Mesenchymal stem cell (in vitro differentiated cells and primary cell): Measurements from ENCODE around the gene DCST1.

Experiments used
- DNase-seq: peaks from one replicate; pipeline ENCODE4 v3.0.0-alpha.2; 2013
- H2AFZ ChIP-seq: one replicate; pipeline ENCODE4 v1.6.1; 2013; ENCODE audit warnings: low read depth, mild to moderate bottlenecking, control low read depth, inconsistent platforms, low read length, moderate library complexity
- H2AK5ac ChIP-seq: 2 replicates; pipeline ENCODE4 v1.6.1; 2013; ENCODE audit warnings: low read length, moderate library complexity, mild to moderate bottlenecking, inconsistent platforms; ENCODE audit not compliant: severe bottlenecking
- H2BK120ac ChIP-seq: one replicate; pipeline ENCODE4 v1.6.1; 2013; ENCODE audit warnings: low read depth, mild to moderate bottlenecking, inconsistent platforms, low read length, moderate library complexity
- H2BK12ac ChIP-seq, 2 experiments: one replicate each; pipeline ENCODE4 v1.6.1; 2013; ENCODE audit warnings: inconsistent platforms in 2 of 2, low read length in 2 of 2, mild to moderate bottlenecking in 2 of 2, moderate library complexity in 2 of 2, control low read depth in 1 of 2
- H2BK15ac ChIP-seq: one replicate; pipeline ENCODE4 v1.6.1; 2013; ENCODE audit warnings: mild to moderate bottlenecking, low read depth, inconsistent platforms; ENCODE audit not compliant: poor library complexity, severe bottlenecking
- H2BK5ac ChIP-seq: 2 replicates; pipeline ENCODE4 v1.6.1; 2013; ENCODE audit warnings: low read depth, mild to moderate bottlenecking, low read length, control low read depth, inconsistent platforms; ENCODE audit not compliant: poor library complexity, severe bottlenecking
- H3K14ac ChIP-seq, 2 experiments: one replicate each; pipeline ENCODE4 v1.6.1; 2013; ENCODE audit warnings: inconsistent platforms in 2 of 2, low read length in 2 of 2, control low read depth in 1 of 2, mild to moderate bottlenecking in 1 of 2, moderate library complexity in 1 of 2
- H3K18ac ChIP-seq, 2 experiments: one replicate each; pipeline ENCODE4 v1.6.1; 2013; ENCODE audit warnings: inconsistent platforms in 2 of 2, low read length in 2 of 2, control low read depth in 1 of 2, low read depth in 1 of 2, mild to moderate bottlenecking in 1 of 2
- H3K23ac ChIP-seq, 2 experiments: one replicate each; pipeline ENCODE4 v1.6.1; 2013; ENCODE audit warnings: inconsistent platforms in 2 of 2, low read length in 2 of 2, mild to moderate bottlenecking in 2 of 2, moderate library complexity in 2 of 2, control low read depth in 1 of 2
- H3K27ac ChIP-seq: 2 replicates; pipeline ENCODE4 v1.5.1; 2013; ENCODE audit warnings: mild to moderate bottlenecking, moderate library complexity, low read length, control low read depth, inconsistent platforms; ENCODE audit not compliant: poor library complexity, severe bottlenecking
- H3K27me3 ChIP-seq, 2 experiments: 2 replicates each; pipeline versions ENCODE4 v1.6.1 to v1.7.0; 2013; ENCODE audit warnings: low read length in 2 of 2, mild to moderate bottlenecking in 2 of 2, moderate library complexity in 2 of 2, control low read depth in 1 of 2, inconsistent platforms in 1 of 2; ENCODE audit not compliant: control insufficient read depth in 1 of 2, insufficient read depth in 1 of 2
- H3K36me3 ChIP-seq, 2 experiments: 2 replicates each; pipeline versions ENCODE4 v1.6.1 to v1.7.0; 2013; ENCODE audit warnings: low read length in 2 of 2, control low read depth in 1 of 2, inconsistent platforms in 1 of 2, low read depth in 1 of 2, mild to moderate bottlenecking in 1 of 2; ENCODE audit not compliant: insufficient read depth in 2 of 2, control insufficient read depth in 1 of 2
- H3K4ac ChIP-seq, 2 experiments: one replicate each; pipeline ENCODE4 v1.6.1; 2013; ENCODE audit warnings: inconsistent platforms in 2 of 2, low read length in 2 of 2, mild to moderate bottlenecking in 2 of 2, moderate library complexity in 2 of 2, control low read depth in 1 of 2, low read depth in 1 of 2
- H3K4me1 ChIP-seq: 2 replicates; pipeline ENCODE4 v1.6.1; 2013; ENCODE audit warnings: low read depth, low read length, control low read depth; ENCODE audit not compliant: control insufficient read depth, insufficient read depth
- H3K4me2 ChIP-seq: 2 replicates; pipeline ENCODE4 v1.6.1; 2013; ENCODE audit warnings: low read length, mild to moderate bottlenecking, inconsistent platforms; ENCODE audit not compliant: poor library complexity, severe bottlenecking
- H3K4me3 ChIP-seq, 2 experiments: 2 replicates each; pipeline versions ENCODE4 v1.5.1 to v1.7.0; 2013; ENCODE audit warnings: low read length in 2 of 2, mild to moderate bottlenecking in 2 of 2, control low read depth in 1 of 2, low read depth in 1 of 2; ENCODE audit not compliant: insufficient read depth in 1 of 2
- H3K79me1 ChIP-seq: replicated peaks from 2 replicates; pipeline ENCODE4 v1.6.1; 2013; ENCODE audit warnings: mild to moderate bottlenecking, control low read depth, low read length, inconsistent platforms; ENCODE audit not compliant: poor library complexity, severe bottlenecking
- H3K9ac ChIP-seq: 2 replicates; pipeline ENCODE4 v1.7.0; 2013; ENCODE audit warnings: mild to moderate bottlenecking, low read length, moderate library complexity
- H3K9me3 ChIP-seq: 2 replicates; pipeline ENCODE4 v1.7.0; 2013; ENCODE audit warnings: mild to moderate bottlenecking, low read length; ENCODE audit not compliant: control insufficient read depth
- H4K8ac ChIP-seq: one replicate; pipeline ENCODE4 v1.6.1; 2013; ENCODE audit warnings: inconsistent platforms, mild to moderate bottlenecking, low read length, moderate library complexity
- H4K91ac ChIP-seq: one replicate; pipeline ENCODE4 v1.6.1; 2013; ENCODE audit warnings: mild to moderate bottlenecking, low read length, inconsistent platforms
- WGBS: methylation state at CpG from one replicate; pipeline ENCODE4 v1.1.7; 2013; ENCODE audit warnings: mixed read lengths; 5-methylcytosine and 5-hydroxymethylcytosine counted together

The DCST1 gene

GRCh38 chr1:155038602-155039307, 5.1 kb downstream of the DCST1 start:
- Histone ChIP-seq H3K18ac (no peak overlapping the region), H2BK12ac (no peak overlapping the region), H3K79me1 (no peaks in the 10 kb centered on the region), H3K27me3 (peaks cover 0 to 27% of the 10 kb centered on the region in 2 experiments), H3K9me3 (no peaks in the 10 kb centered on the region), H2AK5ac (no peak overlapping the region), H4K8ac (no peak overlapping the region), H3K4me3 (no peak overlapping the region), H3K9ac (no peak overlapping the region), H2BK120ac (no peak overlapping the region), H3K4ac (no peak overlapping the region), H3K27ac (no peak overlapping the region), H2AFZ (no peak overlapping the region), H2BK15ac (no peak overlapping the region), H3K4me2 (no peak overlapping the region), H2BK5ac (peak overlapping the region; percentile 8), H4K91ac (no peak overlapping the region), H3K4me1 (peaks cover 2% of the 10 kb centered on the region), H3K36me3 (no peaks in the 10 kb centered on the region), H3K23ac (no peak overlapping the region), H3K14ac (no peak overlapping the region)
- DNase-seq, result peak; percentile 63
- WGBS, result 55% methylated on average over 8 of the region's 8 CpGs

GRCh38 chr1:155039308-155039669, 5.7 kb downstream of the DCST1 start:
- Histone ChIP-seq H3K27me3 (peaks cover 0 to 21% of the 10 kb centered on the region in 2 experiments), H2BK15ac (no peak overlapping the region), H4K8ac (no peak overlapping the region), H2AK5ac (no peak overlapping the region), H4K91ac (no peak overlapping the region), H2BK5ac (no peak overlapping the region), H2BK12ac (no peak overlapping the region), H3K23ac (peak overlapping the region in 1 of 2 experiments; percentile 14), H3K9ac (no peak overlapping the region), H3K9me3 (no peaks in the 10 kb centered on the region), H3K27ac (no peak overlapping the region), H3K4me1 (peaks cover 2% of the 10 kb centered on the region), H3K14ac (no peak overlapping the region), H3K36me3 (no peaks in the 10 kb centered on the region), H3K18ac (no peak overlapping the region), H3K4ac (no peak overlapping the region), H3K4me3 (no peak overlapping the region), H3K4me2 (no peak overlapping the region), H2AFZ (no peak overlapping the region), H3K79me1 (no peaks in the 10 kb centered on the region), H2BK120ac (no peak overlapping the region)
- WGBS, result 84% methylated on average over 2 of the region's 4 CpGs
- no peak for DNase-seq

- no peak overlapping the region for H3K4me2 ChIP-seq
- H3K79me1 ChIP-seq, result no peaks in the 10 kb centered on the region
- no peak overlapping the region for H2BK5ac ChIP-seq
- H2AK5ac ChIP-seq, result no peak overlapping the region
- no peak overlapping the region for H3K23ac ChIP-seq
- no peak overlapping the region for H2BK15ac ChIP-seq
- H3K27me3 ChIP-seq, result peaks cover 0 to 19% of the 10 kb centered on the region in 2 experiments
- no peak overlapping the region for H3K4me3 ChIP-seq
- no peak overlapping the region for H3K18ac ChIP-seq
- H3K9me3 ChIP-seq, result no peaks in the 10 kb centered on the region
- no peak overlapping the region for H2AFZ ChIP-seq
- H4K91ac ChIP-seq, result no peak overlapping the region
- H3K36me3 ChIP-seq, result no peaks in the 10 kb centered on the region
- H4K8ac ChIP-seq, result no peak overlapping the region
- WGBS, result 93% methylated on average over 14 of the region's 14 CpGs
- peaks cover 12% of the 10 kb centered on the region for H3K4me1 ChIP-seq
- H2BK120ac ChIP-seq, result no peak overlapping the region
- H3K9ac ChIP-seq, result no peak overlapping the region
- no peak overlapping the region for H3K14ac ChIP-seq
- H2BK12ac ChIP-seq, result no peak overlapping the region
- no peak overlapping the region for H3K4ac ChIP-seq
- no peak for DNase-seq
- no peak overlapping the region for H3K27ac ChIP-seq
Observed at GRCh38 chr1:155040358-155041093, 6.9 kb downstream of the DCST1 start.

DNA sequence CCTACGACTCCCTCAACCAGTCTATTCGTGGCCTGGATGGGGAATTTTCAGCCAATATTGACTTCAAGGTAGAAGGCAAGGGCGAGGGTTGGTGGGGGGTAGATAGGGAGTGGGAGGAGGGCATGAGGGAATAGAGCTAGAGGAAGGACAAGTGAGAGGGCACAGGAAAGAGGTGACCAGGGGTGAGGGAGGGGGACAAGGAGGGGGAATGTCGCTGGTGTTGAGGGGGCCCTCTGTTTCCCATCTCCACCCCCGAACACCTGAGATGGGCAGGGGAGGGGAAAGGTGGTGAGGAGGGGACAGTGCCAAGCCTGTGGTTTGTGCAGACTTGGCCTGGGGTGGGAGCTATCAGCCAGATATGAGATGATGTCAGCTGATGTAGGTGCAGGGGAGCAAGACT, 9.2 kb downstream of the DCST1 start:
- Histone ChIP-seq H2AFZ (no peak overlapping the region), H2BK5ac (no peak overlapping the region), H3K18ac (no peak overlapping the region), H3K14ac (no peak overlapping the region), H3K36me3 (no peaks in the 10 kb centered on the region), H2AK5ac (no peak overlapping the region), H3K4ac (no peak overlapping the region), H4K91ac (no peak overlapping the region), H2BK120ac (no peak overlapping the region), H4K8ac (no peak overlapping the region), H3K27ac (no peak overlapping the region), H3K27me3 (peaks cover 0 to 18% of the 10 kb centered on the region in 2 experiments), H2BK12ac (no peak overlapping the region), H3K79me1 (no peaks in the 10 kb centered on the region), H3K9ac (no peak overlapping the region), H3K4me2 (no peak overlapping the region), H3K23ac (no peak overlapping the region), H3K4me3 (no peak overlapping the region), H3K9me3 (no peaks in the 10 kb centered on the region), H3K4me1 (peaks cover 15% of the 10 kb centered on the region), H2BK15ac (no peak overlapping the region)
- no peak for DNase-seq
- 89% methylated on average over 5 of the region's 5 CpGs for WGBS
